Measurements from ENCODE around the gene PTGDS.

PTGDS gene

GRCh38 chr9:137018761-137019559 lies 41.7 kb downstream of the PTGDS start:
- DNase-seq (ENCODE audit: extremely low spot score), result no peak
- ChIA-PET POLR2A (no interaction called here), CTCF (interaction anchor here (1.1 to 5.1 kb wide), 6 partner anchors 10 to 45 kb away, joined by 3 to 39 read pairs (median 5); partner anchors contain the start of genes ABCA2 and NPDC1)
- TF ChIP-seq, protein P1, sequence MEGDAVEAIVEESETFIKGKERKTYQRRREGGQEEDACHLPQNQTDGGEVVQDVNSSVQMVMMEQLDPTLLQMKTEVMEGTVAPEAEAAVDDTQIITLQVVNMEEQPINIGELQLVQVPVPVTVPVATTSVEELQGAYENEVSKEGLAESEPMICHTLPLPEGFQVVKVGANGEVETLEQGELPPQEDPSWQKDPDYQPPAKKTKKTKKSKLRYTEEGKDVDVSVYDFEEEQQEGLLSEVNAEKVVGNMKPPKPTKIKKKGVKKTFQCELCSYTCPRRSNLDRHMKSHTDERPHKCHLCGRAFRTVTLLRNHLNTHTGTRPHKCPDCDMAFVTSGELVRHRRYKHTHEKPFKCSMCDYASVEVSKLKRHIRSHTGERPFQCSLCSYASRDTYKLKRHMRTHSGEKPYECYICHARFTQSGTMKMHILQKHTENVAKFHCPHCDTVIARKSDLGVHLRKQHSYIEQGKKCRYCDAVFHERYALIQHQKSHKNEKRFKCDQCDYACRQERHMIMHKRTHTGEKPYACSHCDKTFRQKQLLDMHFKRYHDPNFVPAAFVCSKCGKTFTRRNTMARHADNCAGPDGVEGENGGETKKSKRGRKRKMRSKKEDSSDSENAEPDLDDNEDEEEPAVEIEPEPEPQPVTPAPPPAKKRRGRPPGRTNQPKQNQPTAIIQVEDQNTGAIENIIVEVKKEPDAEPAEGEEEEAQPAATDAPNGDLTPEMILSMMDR (IDR thresholded peaks at IDR 0.05; ENCODE audit: control extremely low read depth, extremely low read depth, low read depth, missing control alignments), result no peak

DNA sequence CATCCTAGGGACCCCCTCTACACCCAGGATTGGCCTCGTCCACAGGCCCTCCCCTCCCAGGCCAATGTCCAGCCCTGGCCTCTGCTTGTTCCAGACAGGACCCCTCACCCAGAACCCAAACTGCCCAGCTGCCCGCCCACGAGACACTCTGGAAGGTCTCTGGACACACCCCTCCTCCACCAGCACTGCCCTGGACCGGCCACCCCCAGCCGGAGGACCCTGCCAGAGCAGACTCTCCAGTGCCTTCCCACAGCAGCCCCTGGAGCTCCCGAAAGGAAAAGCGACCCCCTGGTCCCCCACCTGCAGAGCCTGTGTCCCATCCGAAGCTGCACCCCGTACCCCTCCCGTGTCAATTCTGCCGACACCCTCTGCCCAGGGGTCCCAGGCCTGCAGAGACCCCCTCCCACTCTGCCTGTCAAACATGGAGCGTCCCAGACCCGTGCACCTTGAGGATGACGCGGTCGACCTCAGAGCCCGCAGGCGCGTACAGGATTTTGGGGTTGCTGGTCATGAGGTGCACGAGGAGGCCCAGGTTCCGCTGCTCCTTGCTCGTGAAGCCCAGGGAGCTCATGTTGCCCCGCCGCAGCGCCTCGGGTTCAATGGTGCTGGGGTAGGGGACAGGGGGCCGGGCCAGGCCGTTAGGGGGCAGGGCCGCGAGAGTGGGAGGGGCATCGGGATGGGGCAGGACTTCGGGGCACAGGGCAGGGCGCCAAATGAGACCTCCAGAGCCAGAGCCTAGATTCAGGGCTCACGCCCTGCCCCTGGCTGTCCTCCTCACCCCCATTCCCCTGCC lies 42.8 kb downstream of the PTGDS start:
- TF ChIP-seq, protein P1 (IDR thresholded peaks at IDR 0.05; ENCODE audit: control extremely low read depth, extremely low read depth, low read depth, missing control alignments), result no peak
- no peak for DNase-seq (ENCODE audit: extremely low spot score)
- POLR2A ChIA-PET, result no interaction called here
- CTCF ChIA-PET, result interaction anchor here (1.2 to 5.1 kb wide), 6 partner anchors 9 to 72 kb away, joined by 4 to 39 read pairs (median 5); partner anchors contain the start of genes ABCA2 and NPDC1

GRCh38 chr9:137020771-137021567 lies 43.7 kb downstream of the PTGDS start:
- no peak for DNase-seq (ENCODE audit: extremely low spot score)
- ChIA-PET POLR2A (no interaction called here), CTCF (interaction anchor here (1.1 to 5.1 kb wide), 7 partner anchors 8 to 281 kb away, joined by 3 to 39 read pairs (median 4); partner anchors contain the start of genes ABCA2 and NRARP)
- TF ChIP-seq, protein P1 (IDR thresholded peaks at IDR 0.05; ENCODE audit: control extremely low read depth, extremely low read depth, low read depth, missing control alignments), result no peak

GRCh38 chr9:137021568-137021978 lies 44.3 kb downstream of the PTGDS start:
- ChIA-PET POLR2A (no interaction called here), CTCF (interaction anchor here (1.1 to 5.1 kb wide), 6 partner anchors 8 to 281 kb away, joined by 3 to 39 read pairs (median 4); partner anchors contain the start of genes ABCA2 and NRARP)
- DNase-seq (ENCODE audit: extremely low spot score), result no peak
- TF ChIP-seq, protein P1 (IDR thresholded peaks at IDR 0.05; ENCODE audit: control extremely low read depth, extremely low read depth, low read depth, missing control alignments), result no peak

GRCh38 chr9:137021979-137022661 lies 44.8 kb downstream of the PTGDS start:
- CTCF ChIA-PET, result interaction anchor here (0.9 to 5.1 kb wide), 6 partner anchors 7 to 280 kb away, joined by 3 to 39 read pairs (median 3); partner anchors contain the start of genes ABCA2 and NRARP
- POLR2A ChIA-PET, result no interaction called here
- peak; percentile 61 for DNase-seq (ENCODE audit: extremely low spot score)
- TF ChIP-seq, protein P1 (IDR thresholded peaks at IDR 0.05; ENCODE audit: control extremely low read depth, extremely low read depth, low read depth, missing control alignments), result no peak

Data from GM10248 (cell line).